Activated CD8-positive, alpha-beta T cell treated with anti-CD3 and anti-CD28 coated beads for 36 hours (primary cell): ENCODE measurements around the gene SYNJ2. TPM values are rescaled to one million over a fixed set of nuclear protein-coding genes. Genes with fewer than 3 reads are reported as not detected.

Source experiments
- ATAC-seq: fragments of 200-7000 bp; cut with Tn5 transposase; one replicate; pipeline ENCODE4 v1.10.0; 2021; ENCODE audit warnings: mild to moderate bottlenecking, moderate library complexity
- CTCF ChIA-PET: fragments of 350-600 bp; sonication (Branson Sonifier 250); formaldehyde crosslinking; loops from one replicate; lab custom pipeline; 2021; ENCODE audit warnings: antibody characterized with exemption; lab: Charles Lee
- POLR2A ChIA-PET: fragments of 350-600 bp; sonication (Branson Sonifier 250); formaldehyde crosslinking; loops from one replicate; lab custom pipeline; 2021; ENCODE audit warnings: antibody characterized with exemption; lab: Charles Lee
- DNase-seq: peaks from one replicate; pipeline ENCODE4 v3.0.0-alpha.2; 2020
- H3K27ac Mint-ChIP-seq: one replicate; pipeline ENCODE4 v1.8.0; 2021; ENCODE audit warnings: mild to moderate bottlenecking, mixed read lengths
- H3K27me3 Mint-ChIP-seq: one replicate; pipeline ENCODE4 v1.8.0; 2021; ENCODE audit warnings: mixed read lengths
- H3K36me3 Mint-ChIP-seq: one replicate; pipeline ENCODE4 v1.8.0; 2021; ENCODE audit warnings: low read depth, mixed read lengths
- H3K4me1 Mint-ChIP-seq: one replicate; pipeline ENCODE4 v1.8.0; 2021; ENCODE audit warnings: low read depth, mixed read lengths
- H3K4me3 Mint-ChIP-seq: one replicate; pipeline ENCODE4 v1.8.0; 2021; ENCODE audit warnings: mild to moderate bottlenecking, moderate library complexity, mixed read lengths
- H3K9me3 Mint-ChIP-seq: one replicate; pipeline ENCODE4 v1.8.0; 2021; ENCODE audit warnings: mixed read lengths
- intact Hi-C: fragments of 100-400 bp; cut with micrococcal nuclease; formaldehyde crosslinking; loops from one replicate; pipeline ENCODE4 v1.10.0; 2022
- total RNA-seq, 2 experiments: library from RNA; stranded (reverse); gene quantifications; one replicate each; pipeline ENCODE4 v1.2.3, GENCODE V29; 2021
- TF ChIP-seq, protein P1 (sequence below): fragments of 200-600 bp; IDR thresholded peaks from one replicate; pipeline ENCODE4 v1.8.0; 2022; ENCODE audit warnings: antibody characterized with exemption, mild to moderate bottlenecking

SYNJ2 gene
- total RNA-seq, 2 experiments from 2014 or later, result 27.7 to 28.5 TPM

- H3K4me1 Mint-ChIP-seq, result peaks cover 50% of the 10 kb centered on the region
- ATAC-seq, result no peak
Measured at GRCh38 chr6:157984128-157984527, 2.5 kb downstream of the SYNJ2 start.

DNA sequence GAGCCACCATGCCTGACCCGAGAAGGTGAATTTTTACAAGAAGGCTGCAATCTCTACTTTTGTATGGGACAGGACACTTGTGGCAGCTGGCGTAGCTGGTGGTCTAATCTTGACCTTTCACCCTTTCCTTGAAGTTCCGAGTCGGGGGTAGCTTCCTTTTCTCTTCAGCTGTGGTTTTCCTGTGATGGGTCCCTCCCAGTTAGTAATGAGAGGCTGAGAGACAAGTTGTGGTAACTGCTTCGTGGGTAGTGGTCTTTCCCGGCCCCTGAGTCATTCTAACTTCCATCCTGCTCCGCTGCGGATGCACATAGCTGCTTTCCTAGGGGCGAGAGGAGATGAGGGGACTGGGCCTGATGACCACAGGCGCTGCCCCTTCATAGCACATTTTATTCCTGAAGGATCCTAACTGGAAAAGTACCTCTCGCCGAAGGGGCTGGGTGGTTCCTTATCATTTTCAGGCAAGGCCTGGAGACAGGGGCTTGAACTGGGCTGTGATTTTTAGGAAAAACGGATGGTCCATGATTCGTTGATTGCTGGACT is 3.1 kb downstream of the SYNJ2 start:
- TF ChIP-seq, protein P1, sequence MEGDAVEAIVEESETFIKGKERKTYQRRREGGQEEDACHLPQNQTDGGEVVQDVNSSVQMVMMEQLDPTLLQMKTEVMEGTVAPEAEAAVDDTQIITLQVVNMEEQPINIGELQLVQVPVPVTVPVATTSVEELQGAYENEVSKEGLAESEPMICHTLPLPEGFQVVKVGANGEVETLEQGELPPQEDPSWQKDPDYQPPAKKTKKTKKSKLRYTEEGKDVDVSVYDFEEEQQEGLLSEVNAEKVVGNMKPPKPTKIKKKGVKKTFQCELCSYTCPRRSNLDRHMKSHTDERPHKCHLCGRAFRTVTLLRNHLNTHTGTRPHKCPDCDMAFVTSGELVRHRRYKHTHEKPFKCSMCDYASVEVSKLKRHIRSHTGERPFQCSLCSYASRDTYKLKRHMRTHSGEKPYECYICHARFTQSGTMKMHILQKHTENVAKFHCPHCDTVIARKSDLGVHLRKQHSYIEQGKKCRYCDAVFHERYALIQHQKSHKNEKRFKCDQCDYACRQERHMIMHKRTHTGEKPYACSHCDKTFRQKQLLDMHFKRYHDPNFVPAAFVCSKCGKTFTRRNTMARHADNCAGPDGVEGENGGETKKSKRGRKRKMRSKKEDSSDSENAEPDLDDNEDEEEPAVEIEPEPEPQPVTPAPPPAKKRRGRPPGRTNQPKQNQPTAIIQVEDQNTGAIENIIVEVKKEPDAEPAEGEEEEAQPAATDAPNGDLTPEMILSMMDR, result no peak
- Mint-ChIP-seq H3K4me3 (peak overlapping the region; percentile 26), H3K9me3 (no peaks in the 10 kb centered on the region), H3K27me3 (no peaks in the 10 kb centered on the region), H3K27ac (peak overlapping the region; percentile 39), H3K36me3 (peaks cover 7% of the 10 kb centered on the region), H3K4me1 (peaks cover 54% of the 10 kb centered on the region)
- DNase-seq, result peak; percentile 42
- no peak for ATAC-seq
- intact Hi-C loops, result loop anchor here (5.0 kb wide), 2 partner anchors 43 to 88 kb away; no protein-coding TSS in a partner anchor
- ChIA-PET POLR2A (interaction anchor here (1.6 kb wide), 1 partner anchor 37 kb away, joined by 5 read pairs; no protein-coding TSS in a partner anchor), CTCF (interaction anchor here (0.9 to 3.7 kb wide), 7 partner anchors 9 to 228 kb away, joined by 3 to 25 read pairs (median 4); no protein-coding TSS in a partner anchor)

More at GRCh38 chr6:157984128-157984527, 2.5 kb downstream of the SYNJ2 start:
- peaks cover 7% of the 10 kb centered on the region for H3K36me3 Mint-ChIP-seq
- TF ChIP-seq, protein P1, result no peak
- H3K27me3 Mint-ChIP-seq, result no peaks in the 10 kb centered on the region
- no peak overlapping the region for H3K27ac Mint-ChIP-seq
- no peak for DNase-seq
- no peaks in the 10 kb centered on the region for H3K9me3 Mint-ChIP-seq
- ChIA-PET POLR2A (interaction anchor here (1.6 kb wide), 1 partner anchor 38 kb away, joined by 5 read pairs; no protein-coding TSS in a partner anchor), CTCF (interaction anchor here (0.6 to 3.7 kb wide), 8 partner anchors 9 to 227 kb away, joined by 3 to 25 read pairs (median 4); no protein-coding TSS in a partner anchor)
- peak overlapping the region; percentile 34 for H3K4me3 Mint-ChIP-seq
- intact Hi-C loops, result loop anchor here (5.0 kb wide), 2 partner anchors 43 to 88 kb away; no protein-coding TSS in a partner anchor

DNA sequence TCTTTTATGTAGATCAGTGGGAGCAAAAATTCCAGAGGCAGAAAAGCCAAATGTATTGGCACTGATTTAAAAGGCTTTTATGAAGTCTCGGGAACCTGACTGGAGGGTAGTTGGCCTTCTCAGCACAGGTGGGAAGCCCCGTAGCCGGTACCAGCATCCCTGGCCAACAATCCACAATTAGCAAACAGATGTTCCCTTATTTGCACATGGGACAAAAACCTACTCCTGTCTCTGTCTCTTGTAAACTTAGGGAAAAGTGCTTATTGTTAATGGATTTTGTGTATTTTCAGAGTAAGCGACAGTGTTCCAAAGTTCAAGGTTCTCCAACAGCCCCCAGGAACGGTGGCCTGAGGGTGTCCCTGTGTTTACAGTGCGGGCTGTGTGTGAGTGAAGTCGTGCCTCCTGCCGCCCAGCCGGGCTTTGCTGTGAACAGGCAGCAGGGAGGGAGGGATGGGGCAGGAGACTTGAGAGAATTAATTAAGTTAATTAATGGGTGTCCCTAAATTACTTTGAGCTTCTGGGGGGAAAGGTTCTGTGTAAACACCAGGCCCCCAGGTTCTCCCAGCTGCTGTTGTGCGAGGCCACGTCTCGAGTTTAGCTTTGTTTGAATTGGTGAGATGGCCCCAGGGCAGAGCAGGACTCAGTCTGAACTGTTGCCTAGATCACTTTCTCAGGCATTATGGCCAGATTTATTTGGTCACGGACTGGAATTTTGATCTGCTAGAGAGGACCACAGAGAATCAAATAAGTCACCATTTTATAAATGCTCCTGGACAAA is 3.9 kb downstream of the SYNJ2 start:
- ChIA-PET CTCF (no interaction called here), POLR2A (interaction anchor here (1.1 kb wide), 1 partner anchor 14 kb away, joined by 4 read pairs; no protein-coding TSS in a partner anchor)
- TF ChIP-seq, protein P1, result no peak
- Mint-ChIP-seq H3K9me3 (no peaks in the 10 kb centered on the region), H3K4me1 (peaks cover 55% of the 10 kb centered on the region), H3K4me3 (no peak overlapping the region), H3K27me3 (no peaks in the 10 kb centered on the region), H3K27ac (no peak overlapping the region), H3K36me3 (peaks cover 7% of the 10 kb centered on the region)
- DNase-seq (no peak), ATAC-seq (no peak)
- intact Hi-C loops, result no loop called here

- ChIA-PET POLR2A (no interaction called here), CTCF (interaction anchor here (2.6 kb wide), 1 partner anchor 38 kb away, joined by 8 read pairs; no protein-coding TSS in a partner anchor)
- H3K36me3 Mint-ChIP-seq, result peaks cover 6% of the 10 kb centered on the region
- no peaks in the 10 kb centered on the region for H3K9me3 Mint-ChIP-seq
- ATAC-seq, result no peak
- H3K4me1 Mint-ChIP-seq, result peaks cover 51% of the 10 kb centered on the region
- H3K4me3 Mint-ChIP-seq, result no peak overlapping the region
- intact Hi-C loops, result no loop called here
- DNase-seq, result no peak
- H3K27ac Mint-ChIP-seq, result no peak overlapping the region
- TF ChIP-seq, protein P1, result no peak
- H3K27me3 Mint-ChIP-seq, result no peaks in the 10 kb centered on the region
Measured at GRCh38 chr6:157987788-157988699, 6.4 kb downstream of the SYNJ2 start.
